HepG2 (cell line): Measurements from ENCODE around the gene FBLN5. TPM values are rescaled to one million over a fixed set of nuclear protein-coding genes. Genes with fewer than 3 reads are reported as not detected.

Experiments used
- ARID3A ChIP-seq: IDR thresholded peaks from 2 replicates; pipeline ENCODE4 v1.6.1; 2012; ENCODE audit warnings: low read depth, low read length, improper control_type of control experiment
- ATF1 ChIP-seq: IDR thresholded peaks from 2 replicates; pipeline ENCODE4 v1.6.1; 2016; ENCODE audit warnings: mild to moderate bottlenecking, control low read depth
- BCL3 ChIP-seq: sonication (generic); formaldehyde crosslinking; IDR thresholded peaks from 2 replicates; pipeline ENCODE4 v1.5.1; 2020; ENCODE audit warnings: mild to moderate bottlenecking, missing genetic modification reagents, moderate library complexity
- CBX2 ChIP-seq, 2 experiments: fragments of 200-600 bp in 1 of 2; sonication (generic); formaldehyde crosslinking in 1 of 2; IDR thresholded peaks; 2 replicates each; pipeline versions ENCODE4 v1.7.0 to v1.8.1; 2018 to 2022; ENCODE audit warnings: low read depth in 2 of 2, low read length in 1 of 2, mild to moderate bottlenecking in 1 of 2, missing genetic modification reagents in 1 of 2
- DMTF1 ChIP-seq: sonication (generic); formaldehyde crosslinking; IDR thresholded peaks from 2 replicates; pipeline ENCODE4 v1.4.0; 2020; ENCODE audit warnings: mild to moderate bottlenecking, missing genetic modification reagents
- HMG20B ChIP-seq: conservative IDR thresholded peaks from 2 replicates; pipeline ENCODE4 v1.6.1; 2016; ENCODE audit warnings: missing genetic modification reagents, missing compliant biosample characterization
- HOMEZ ChIP-seq: IDR thresholded peaks from 2 replicates; pipeline ENCODE4 v1.6.1; 2016; ENCODE audit warnings: low read depth
- KDM3A ChIP-seq: IDR thresholded peaks from 2 replicates; pipeline ENCODE4 v1.6.1; 2018; ENCODE audit warnings: low read depth, missing compliant biosample characterization
- RFX5 ChIP-seq: IDR thresholded peaks from 2 replicates; pipeline ENCODE4 v1.6.1; 2011; ENCODE audit warnings: low read depth, low read length, improper control_type of control experiment
- SNAPC2 ChIP-seq: sonication (generic); formaldehyde crosslinking; IDR thresholded peaks from 2 replicates; pipeline ENCODE4 v1.8.1; 2022; ENCODE audit warnings: mild to moderate bottlenecking, missing genetic modification reagents
- SPEN ChIP-seq: sonication (generic); formaldehyde crosslinking; IDR thresholded peaks from 2 replicates; pipeline ENCODE4 v1.5.1; 2020; ENCODE audit warnings: low read depth, mild to moderate bottlenecking, missing genetic modification reagents
- SSRP1 ChIP-seq: IDR thresholded peaks from 2 replicates; pipeline ENCODE4 v1.6.1; 2016; ENCODE audit warnings: control low read depth
- ZBTB7B ChIP-seq: sonication (generic); formaldehyde crosslinking; IDR thresholded peaks from 2 replicates; pipeline ENCODE4 v1.4.0; 2020; ENCODE audit warnings: missing genetic modification reagents
- ZKSCAN5 ChIP-seq: sonication (generic); formaldehyde crosslinking; IDR thresholded peaks from 2 replicates; pipeline ENCODE4 v1.5.1; 2020; ENCODE audit warnings: mild to moderate bottlenecking, missing genetic modification reagents
- ZMYM3 ChIP-seq: sonication (generic); formaldehyde crosslinking; IDR thresholded peaks from 2 replicates; pipeline ENCODE4 v1.5.1; 2020; ENCODE audit warnings: mild to moderate bottlenecking, missing genetic modification reagents
- ZNF20 ChIP-seq: sonication (generic); formaldehyde crosslinking; IDR thresholded peaks from 2 replicates; pipeline ENCODE4 v1.4.0; 2020; ENCODE audit warnings: mild to moderate bottlenecking, moderate library complexity, missing genetic modification reagents
- ZNF296 ChIP-seq: sonication (generic); formaldehyde crosslinking; conservative IDR thresholded peaks from 2 replicates; pipeline ENCODE4 v1.5.0; 2020; ENCODE audit warnings: mild to moderate bottlenecking, missing genetic modification reagents
- ZNF512 ChIP-seq: sonication (generic); formaldehyde crosslinking; IDR thresholded peaks from 2 replicates; pipeline ENCODE4 v1.4.0; 2020; ENCODE audit warnings: mild to moderate bottlenecking, missing genetic modification reagents
- ZNF589 ChIP-seq: sonication (generic); formaldehyde crosslinking; conservative IDR thresholded peaks from 2 replicates; pipeline ENCODE4 v1.8.0; 2022; ENCODE audit warnings: mild to moderate bottlenecking, moderate library complexity, missing genetic modification reagents
- ZNF703 ChIP-seq: sonication (generic); formaldehyde crosslinking; IDR thresholded peaks from 2 replicates; pipeline ENCODE4 v1.5.1; 2020; ENCODE audit warnings: missing genetic modification reagents, mild to moderate bottlenecking, moderate library complexity, borderline replicate concordance
- ZNF704 ChIP-seq: sonication (generic); formaldehyde crosslinking; IDR thresholded peaks from 2 replicates; pipeline ENCODE4 v1.8.1; 2023; ENCODE audit warnings: mild to moderate bottlenecking, inconsistent platforms, moderate library complexity, missing genetic modification reagents, borderline replicate concordance
- polyA plus RNA-seq, 8 experiments: library from polyadenylated mRNA; depleted of rRNA in 3 of 8; stranded (reverse) in 7 of 8; unstranded in 1 of 8; fragments of >200 nt; fragmentation: Illumina TruSeq in 4 of 8; extraction: Trizol in 4 of 8; gene quantifications; 2 replicates each; pipeline versions ENCODE4 v1.2.1 to v1.2.3, GENCODE V29; 2011 to 2016; ENCODE audit warnings: low read depth in 4 of 8, missing spikeins in 1 of 8, mixed read lengths in 1 of 8; ENCODE audit not compliant: insufficient read depth in 1 of 8
- total RNA-seq, 5 experiments: library from RNA; depleted of rRNA; stranded (reverse); fragments of >200 nt; fragmentation: Illumina TruSeq; extraction: Trizol; gene quantifications; 2 replicates each; pipeline ENCODE4 v1.2.3, GENCODE V29; 2016; ENCODE audit warnings: low read depth in 1 of 5

Gene FBLN5
- total and polyA plus RNA-seq, 2 of the 13 experiments (the other 11 are each of a cell fraction or from before 2014, with no cell fraction given) = 0.38 to 0.77 TPM

GRCh38 chr14:91957876-91958313 is 10.4 kb upstream of the FBLN5 start (continued):
- TF ChIP-seq ZNF704 (CRISPR knock-in tag) (no peak), ATF1 (CRISPR knock-in tag) (no peak), BCL3 (CRISPR knock-in tag) (no peak), SSRP1 (CRISPR knock-in tag) (no peak), ZNF20 (CRISPR knock-in tag) (no peak), DMTF1 (CRISPR knock-in tag) (no peak), ARID3A (peak; percentile 67), HMG20B (CRISPR knock-in tag) (no peak), ZNF703 (CRISPR knock-in tag) (no peak), ZNF296 (no peak), SNAPC2 (no peak), ZNF589 (no peak), ZMYM3 (CRISPR knock-in tag) (peak; percentile 93), ZKSCAN5 (CRISPR knock-in tag) (no peak), SPEN (CRISPR knock-in tag) (peak; percentile 67; the same call in 1 of the 2 replicates), ZNF512 (no peak), KDM3A (CRISPR knock-in tag) (no peak), CBX2 (IDR thresholded peaks at IDR 0.05; ENCODE audit: low read depth, low read length) (no peak), CBX2 (CRISPR knock-in tag; IDR thresholded peaks at IDR 0.05; ENCODE audit: low read depth) (no peak), RFX5 (no peak), ZBTB7B (CRISPR knock-in tag) (peak; percentile 97), HOMEZ (CRISPR knock-in tag) (peak; percentile 72; the same call in 1 of the 2 replicates)
